Colonic mucosa (tissue), 4 donors: ENCODE measurements around the gene LARP6. TPM values are rescaled to one million over a fixed set of nuclear protein-coding genes. Genes with fewer than 3 reads are reported as not detected.

Experiments used
- DNase-seq: peaks from one replicate; pipeline ENCODE4 v3.0.0-alpha.2; 2020
- H3K27ac ChIP-seq: fragments of 200-600 bp; one replicate; pipeline ENCODE4 v1.8.0; 2021
- H3K27me3 ChIP-seq: fragments of 200-600 bp; one replicate; pipeline ENCODE4 v1.8.0; 2021
- H3K36me3 ChIP-seq: fragments of 200-600 bp; one replicate; pipeline ENCODE4 v1.8.0; 2021
- H3K4me1 ChIP-seq: fragments of 200-600 bp; one replicate; pipeline ENCODE4 v1.8.0; 2021; ENCODE audit warnings: mild to moderate bottlenecking
- H3K4me3 ChIP-seq: fragments of 200-600 bp; one replicate; pipeline ENCODE4 v1.8.0; 2021
- H3K9ac ChIP-seq, 2 donors: one replicate each; pipeline ENCODE4 v1.7.0; 2013; ENCODE audit warnings: control low read depth in 2 of 2, low read depth in 2 of 2, low read length in 2 of 2
- H3K9me3 ChIP-seq: fragments of 200-600 bp; one replicate; pipeline ENCODE4 v1.8.0; 2021
- CTCF ChIP-seq: fragments of 200-600 bp; IDR thresholded peaks from one replicate; pipeline ENCODE4 v1.8.0; 2022; ENCODE audit warnings: antibody characterized with exemption, mild to moderate bottlenecking
- intact Hi-C: fragments of 100-400 bp; cut with DNase I; formaldehyde crosslinking; loops from one replicate; pipeline ENCODE4 v1.14.1; 2022
- total RNA-seq, 2 donors: library from RNA; stranded (reverse); fragmentation: NEBNext Ultra II Directional in 1 of 2; extraction: Animal tissue kit (Norgen Biotek cat#: 25700) in 1 of 2; gene quantifications; one replicate each; pipeline ENCODE4 v1.2.1, GENCODE V29; 2021
- donor health status: healthy.
- donor health status: DM: no; HTN: no; CAD: no.
- donor health status: DM: no; HTN: no; CAD: no.

The LARP6 gene
- total RNA-seq, 2 donors from 2014 or later, result 0.49 to 3.5 TPM

- Histone ChIP-seq H3K4me1 (no peaks in the 10 kb centered on the region), H3K36me3 (no peaks in the 10 kb centered on the region), H3K9ac (no peak overlapping the region), H3K27ac (no peak overlapping the region), H3K4me3 (no peak overlapping the region), H3K27me3 (no peaks in the 10 kb centered on the region), H3K9me3 (no peaks in the 10 kb centered on the region)
- intact Hi-C loops, result no loop called here
- DNase-seq, result no peak
- no peak for TF ChIP-seq CTCF
Measured at GRCh38 chr15:70791259-70791658, 62.7 kb downstream of the LARP6 start.

DNA sequence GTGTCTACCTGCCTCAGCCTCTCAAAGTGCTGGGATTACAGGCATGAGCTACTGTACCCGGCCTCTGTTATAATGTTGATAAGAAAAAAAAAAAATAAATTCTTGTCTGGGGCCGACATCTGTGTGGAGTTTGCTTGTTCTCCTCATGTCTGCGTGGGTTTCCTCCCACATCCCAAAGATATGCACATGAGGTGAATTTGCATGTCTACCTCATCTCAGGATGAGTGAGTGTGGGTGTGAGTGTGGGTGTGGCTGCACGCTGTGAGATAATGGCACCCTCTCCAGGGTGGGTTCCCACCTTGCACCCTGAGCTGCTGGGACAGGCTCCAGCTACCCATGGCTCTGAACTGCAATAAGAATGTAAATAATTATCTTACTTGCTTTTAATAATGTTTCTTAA is 64.7 kb downstream of the LARP6 start:
- no peaks in the 10 kb centered on the region for H3K9me3 ChIP-seq

GRCh38 chr15:70788114-70789049 is 65.6 kb downstream of the LARP6 start:
- peak; percentile 45 for DNase-seq
- no peak overlapping the region for H3K9ac ChIP-seq

More for the DNA sequence above, 64.7 kb downstream of the LARP6 start:
- no peaks in the 10 kb centered on the region for H3K27me3 ChIP-seq
- H3K9ac ChIP-seq, result no peak overlapping the region
- no peaks in the 10 kb centered on the region for H3K4me1 ChIP-seq
- no peak overlapping the region for H3K4me3 ChIP-seq
- H3K27ac ChIP-seq, result no peak overlapping the region
- intact Hi-C loops, result no loop called here
- no peak for TF ChIP-seq CTCF
- no peaks in the 10 kb centered on the region for H3K36me3 ChIP-seq
- DNase-seq, result no peak

GRCh38 chr15:70786996-70787395 is 67.0 kb downstream of the LARP6 start:
- Histone ChIP-seq H3K36me3 (no peaks in the 10 kb centered on the region), H3K4me1 (no peaks in the 10 kb centered on the region), H3K4me3 (no peak overlapping the region), H3K27ac (no peak overlapping the region), H3K27me3 (no peaks in the 10 kb centered on the region), H3K9me3 (no peaks in the 10 kb centered on the region), H3K9ac (no peak overlapping the region)
- intact Hi-C loops, result no loop called here
- DNase-seq, result no peak
- no peak for TF ChIP-seq CTCF

More at GRCh38 chr15:70788114-70789049, 65.6 kb downstream of the LARP6 start:
- intact Hi-C loops, result no loop called here
- Histone ChIP-seq H3K27ac (peak overlapping the region; percentile 41), H3K4me3 (no peak overlapping the region), H3K9me3 (no peaks in the 10 kb centered on the region), H3K36me3 (no peaks in the 10 kb centered on the region), H3K27me3 (no peaks in the 10 kb centered on the region), H3K4me1 (no peaks in the 10 kb centered on the region)
- no peak for TF ChIP-seq CTCF

GRCh38 chr15:70783610-70784022 is 70.3 kb downstream of the LARP6 start:
- Histone ChIP-seq H3K27ac (peak overlapping the region; percentile 32), H3K4me3 (no peak overlapping the region), H3K36me3 (no peaks in the 10 kb centered on the region), H3K9me3 (no peaks in the 10 kb centered on the region), H3K4me1 (no peaks in the 10 kb centered on the region), H3K9ac (no peak overlapping the region), H3K27me3 (no peaks in the 10 kb centered on the region)
- DNase-seq, result peak; percentile 53
- intact Hi-C loops, result no loop called here
- TF ChIP-seq CTCF, result no peak
